NCI-H2081 treated with DMSO at 0.1 percent for 48 hours (cell line): Measurements from ENCODE around the gene HSPB2.
"Not testable (repeated sequence)": the region's sequence is repeated elsewhere in the genome, so short reads cannot be mapped to it uniquely, and the experiment has no call there.

Source experiments
- DNase-seq: peaks from one replicate; lab custom pipeline; 2025; lab: John Stamatoyannopoulos, UW

The HSPB2 gene, protein sequence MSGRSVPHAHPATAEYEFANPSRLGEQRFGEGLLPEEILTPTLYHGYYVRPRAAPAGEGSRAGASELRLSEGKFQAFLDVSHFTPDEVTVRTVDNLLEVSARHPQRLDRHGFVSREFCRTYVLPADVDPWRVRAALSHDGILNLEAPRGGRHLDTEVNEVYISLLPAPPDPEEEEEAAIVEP

GRCh38 chr11:111912535-111912934 is at the start of gene HSPB2:
HSPB2 (plus strand) TSS chr11:111912734; CDS start chr11:111912830, 96 bp downstream.
- DNase-seq: no peak

- DNase-seq: no peak
Observed at GRCh38 chr11:111870113-111870512, 42.4 kb upstream of the HSPB2 start.

GRCh38 chr11:111870522-111870885 is 42.0 kb upstream of the HSPB2 start:
- peak; percentile 7 for DNase-seq

DNA sequence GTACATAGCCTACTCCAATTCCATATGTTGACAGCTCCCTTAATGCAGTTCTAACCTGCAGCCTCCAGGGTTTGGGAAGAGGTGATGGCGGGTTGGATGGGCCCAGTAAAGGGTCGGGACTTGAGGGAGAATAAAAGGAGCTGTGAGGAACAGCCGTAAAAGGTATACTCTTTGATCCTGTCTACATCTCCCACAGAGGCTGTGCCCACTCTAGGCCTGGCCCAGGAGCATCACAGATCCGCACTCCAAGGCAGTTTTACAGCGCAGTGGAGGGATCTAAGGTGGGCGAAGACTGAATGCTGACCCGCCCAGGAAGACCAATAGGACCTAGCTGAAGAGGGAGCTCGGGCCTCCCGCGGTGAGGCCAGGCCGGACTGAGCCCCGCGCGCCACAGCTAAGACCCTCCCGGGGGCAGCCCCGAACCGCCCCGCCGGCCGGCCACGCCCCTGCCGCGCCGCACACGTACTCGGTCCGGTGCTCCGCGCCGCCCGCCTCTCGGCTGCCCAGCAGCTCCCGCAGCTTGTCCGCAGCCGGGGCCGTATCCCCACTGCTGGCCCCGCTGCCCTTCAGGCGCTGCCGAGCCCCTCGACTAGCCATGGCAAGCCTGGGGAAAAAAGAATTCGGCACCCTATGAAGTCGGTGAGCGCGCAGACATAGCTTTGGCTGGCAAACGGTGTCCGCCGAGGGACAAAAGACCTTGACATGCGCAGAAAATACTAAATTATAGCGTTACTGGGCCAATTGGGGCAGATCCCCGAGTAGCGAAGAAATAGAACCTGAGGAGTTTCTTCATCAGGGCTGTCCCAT is 41.4 kb upstream of the HSPB2 start, which contains the start of gene ALG9:
Gene ALG9 (minus strand): TSS at position 696 of the 807 bp plus-strand sequence. CDS start 99 bp downstream, at position 597.
- DNase-seq: peak; percentile 47

DNA sequence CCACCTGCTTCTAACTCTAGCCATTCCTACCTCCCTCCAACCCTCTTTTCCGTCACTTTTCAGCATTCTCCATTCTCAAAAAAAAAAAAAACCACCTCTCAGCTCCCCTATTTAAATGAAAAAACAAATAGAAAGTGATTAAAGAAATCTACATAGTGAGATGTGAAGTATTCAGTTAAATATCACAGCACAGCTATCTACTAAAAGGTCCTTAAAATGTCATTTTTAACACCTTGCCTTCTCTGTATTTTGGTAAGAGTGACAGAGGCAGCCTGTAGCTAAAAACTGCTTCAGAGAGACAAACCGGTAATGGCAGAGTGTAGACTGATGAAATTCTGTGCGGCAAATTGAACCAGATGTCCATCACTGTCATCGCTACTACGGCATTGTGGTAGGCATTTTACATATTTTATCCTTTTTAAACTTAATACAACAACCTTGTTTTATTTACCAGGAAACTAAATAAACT is 40.8 kb upstream of the HSPB2 start:
- no peak for DNase-seq

DNA sequence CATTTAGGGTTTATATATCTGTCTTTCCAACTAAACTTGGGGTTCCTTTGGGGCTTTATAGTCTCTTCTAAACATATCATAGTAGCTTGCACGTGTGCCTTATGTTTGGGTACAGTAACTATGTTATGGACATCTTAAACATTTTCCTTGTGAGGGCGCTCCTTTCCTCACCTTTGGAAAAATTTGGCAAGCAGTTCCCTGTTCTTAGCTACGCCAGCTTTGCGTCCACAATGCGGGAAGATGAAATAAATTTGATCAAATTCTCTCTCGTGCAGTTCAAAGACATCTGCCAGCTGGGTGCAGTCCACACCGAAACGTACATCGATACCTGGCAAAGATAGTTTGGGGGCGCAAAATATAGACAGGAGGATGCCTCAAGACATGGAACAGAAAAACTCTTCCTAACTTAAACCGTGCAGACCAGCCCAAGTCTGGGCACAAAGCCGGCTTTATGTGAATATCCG is 34.1 kb upstream of the HSPB2 start:
- no peak for DNase-seq

DNA sequence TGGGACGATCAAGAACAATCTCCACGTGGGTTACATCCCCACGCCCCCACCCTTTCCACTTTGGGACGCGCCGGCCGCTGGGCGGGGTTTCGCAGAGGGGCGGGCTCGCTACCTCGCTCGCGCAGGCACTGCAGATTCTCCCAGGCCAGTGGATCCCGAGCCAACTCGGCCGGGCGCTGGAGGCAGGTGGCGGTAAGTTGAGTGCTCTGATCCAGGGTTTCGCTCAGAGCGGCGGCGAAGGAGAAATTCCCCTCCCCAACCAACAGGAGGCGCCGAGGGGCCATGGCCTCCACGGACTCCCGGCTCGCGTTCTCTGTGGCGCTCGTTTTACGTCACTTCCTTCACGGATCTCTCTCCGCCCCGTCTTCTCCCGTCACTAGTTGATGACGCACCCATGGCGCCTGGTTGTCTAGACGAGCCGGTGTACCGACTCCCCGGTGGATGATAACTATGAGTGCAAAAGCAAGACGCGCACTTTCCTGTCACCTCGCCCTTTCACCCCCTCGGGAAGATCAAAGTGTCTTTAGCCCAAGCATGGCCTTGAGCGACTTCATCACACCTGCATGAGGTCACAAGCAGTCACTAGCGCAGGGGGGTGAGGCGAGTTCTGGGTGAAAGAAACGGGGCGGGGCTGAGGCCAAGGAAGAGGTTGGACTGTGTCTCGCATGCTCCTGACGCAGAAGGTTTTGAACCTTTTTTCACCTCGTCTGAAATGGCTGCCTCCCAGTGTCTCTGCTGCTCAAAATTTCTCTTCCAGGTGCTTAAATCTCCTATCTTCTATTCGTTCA is 33.5 kb upstream of the HSPB2 start, which contains the start of the genes CFAP68 and FDXACB1:
Gene CFAP68 (plus strand): TSS at position 693 of the 788 bp plus-strand sequence. CDS start 20 bp downstream, at position 713.
Gene FDXACB1 (minus strand): TSS at position 317 of the 788 bp plus-strand sequence. CDS start 33 bp downstream, at position 284.
- peak; percentile 94 for DNase-seq

DNA sequence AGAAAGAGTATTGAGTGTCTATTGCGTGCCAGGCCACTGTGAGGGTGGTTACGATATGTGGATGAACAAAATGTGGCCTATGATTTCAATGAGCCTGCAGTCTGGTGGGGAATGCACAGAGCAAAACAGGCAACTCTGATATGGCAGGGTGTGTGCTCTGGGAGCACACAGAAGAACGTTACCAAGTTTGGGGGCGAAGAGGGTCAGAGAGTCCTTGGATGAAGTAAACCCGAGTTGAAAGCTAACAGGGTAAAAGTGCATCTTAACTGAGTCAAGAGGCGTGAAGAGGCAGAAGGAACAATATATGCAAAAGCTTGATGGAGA is 32.9 kb upstream of the HSPB2 start:
- DNase-seq: no peak

DNA sequence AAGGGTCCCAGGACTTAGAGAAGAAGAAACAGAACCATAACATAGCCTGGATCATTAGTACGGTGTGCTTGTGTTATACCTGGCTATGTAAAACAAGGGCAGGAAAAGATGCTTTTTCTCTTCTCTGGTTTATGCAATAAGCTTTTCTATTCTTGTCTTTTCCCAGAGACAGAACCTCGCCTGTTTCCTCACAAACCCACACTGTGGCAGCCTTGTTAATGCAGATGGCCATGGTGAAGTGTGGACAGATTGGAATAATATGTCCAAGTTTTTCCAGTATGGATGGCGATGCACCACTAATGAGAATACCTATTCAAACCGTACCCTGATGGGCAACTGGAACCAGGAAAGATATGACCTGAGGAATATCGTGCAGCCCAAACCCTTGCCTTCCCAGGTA is 30.3 kb upstream of the HSPB2 start:
- no peak for DNase-seq

DNA sequence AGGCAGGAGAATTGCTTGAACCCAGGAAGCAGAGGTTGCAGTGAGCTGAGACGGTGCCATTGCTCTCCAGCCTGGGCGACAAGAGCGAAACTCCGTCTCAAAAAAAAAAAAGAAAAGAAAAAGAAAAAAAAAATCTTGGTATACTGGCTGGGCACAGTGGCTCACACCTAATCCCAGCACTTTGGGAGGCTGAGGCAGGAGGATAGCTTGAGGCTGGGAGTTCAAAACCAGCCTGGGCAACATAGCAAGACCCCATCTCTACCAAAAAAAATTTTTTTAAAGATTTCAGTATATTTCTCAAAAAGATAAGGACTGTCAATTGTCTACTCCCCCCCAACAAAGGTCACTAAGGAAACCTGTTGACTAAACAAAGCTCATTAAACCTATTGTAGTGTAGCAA is 27.5 kb upstream of the HSPB2 start:
- DNase-seq: not testable (repeated sequence)

DNA sequence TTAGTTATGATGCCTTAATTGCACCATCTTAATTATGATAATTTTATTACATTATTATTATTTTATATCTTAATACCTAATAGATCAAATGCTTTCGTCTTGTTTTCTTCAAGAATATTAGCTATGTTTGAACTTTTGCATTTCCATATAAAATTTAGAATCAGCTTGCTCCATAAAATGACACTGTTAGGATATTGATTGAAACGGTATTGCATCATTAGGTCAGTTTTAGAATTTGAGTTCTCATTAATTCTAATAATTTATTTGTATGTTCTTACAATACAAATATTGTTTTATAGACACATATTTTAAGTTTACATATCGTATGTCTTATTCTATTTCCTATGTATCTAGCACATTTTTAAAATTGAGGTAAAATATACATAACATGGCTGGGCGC is 26.5 kb upstream of the HSPB2 start:
- no peak for DNase-seq

DNA sequence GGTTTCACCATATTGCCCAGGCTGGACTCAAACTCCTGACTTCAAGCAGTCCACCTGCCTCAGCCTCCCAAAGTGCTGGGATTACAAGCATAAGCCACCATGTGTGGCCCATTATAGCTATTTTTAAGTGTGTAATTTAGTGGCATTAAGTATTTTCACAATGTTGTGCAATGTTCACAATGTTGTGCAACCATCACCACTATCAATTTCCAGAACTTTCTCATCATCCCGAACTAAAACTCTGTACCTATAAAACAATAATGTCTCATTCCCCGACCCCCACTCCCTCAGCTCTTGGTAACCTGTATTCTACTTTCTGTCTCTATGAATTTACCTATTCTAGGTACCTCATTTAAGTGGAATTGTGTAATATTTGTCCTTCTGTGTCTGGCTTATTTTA is 25.7 kb upstream of the HSPB2 start:
- no peak for DNase-seq

- DNase-seq: no peak
Observed at GRCh38 chr11:111905411-111905810, 7.1 kb upstream of the HSPB2 start.

GRCh38 chr11:111906680-111907079 is 5.9 kb upstream of the HSPB2 start:
- no peak for DNase-seq

DNA sequence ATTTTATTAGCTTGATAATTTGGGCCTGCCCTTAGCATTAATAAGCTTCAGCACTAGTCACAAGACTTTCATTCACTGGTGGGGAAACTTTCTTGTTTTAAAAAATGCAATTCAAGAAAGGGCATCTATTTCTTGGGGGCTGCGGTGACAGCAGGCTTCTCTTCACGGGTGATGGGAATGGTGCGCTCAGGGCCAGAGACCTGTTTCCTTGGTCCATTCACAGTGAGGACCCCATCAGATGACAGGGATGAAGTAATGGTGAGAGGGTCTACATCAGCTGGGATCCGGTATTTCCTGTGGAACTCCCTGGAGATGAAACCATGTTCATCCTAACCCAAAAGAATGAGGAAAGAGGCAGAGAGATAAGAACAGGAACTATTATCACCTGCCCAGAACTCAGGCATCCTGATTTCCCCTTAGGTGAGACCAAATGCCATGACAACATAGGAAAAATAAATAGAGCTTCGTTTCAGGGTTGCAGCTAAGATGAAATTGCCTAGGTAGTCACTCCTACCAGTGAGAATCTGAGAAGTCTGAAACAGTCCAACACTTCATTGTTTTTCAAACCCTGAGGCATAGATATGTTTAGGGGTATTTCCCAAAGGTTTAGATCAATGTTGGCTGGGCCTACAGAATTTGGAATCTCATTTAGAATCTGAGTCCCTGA is 3.8 kb upstream of the HSPB2 start:
- no peak for DNase-seq

DNA sequence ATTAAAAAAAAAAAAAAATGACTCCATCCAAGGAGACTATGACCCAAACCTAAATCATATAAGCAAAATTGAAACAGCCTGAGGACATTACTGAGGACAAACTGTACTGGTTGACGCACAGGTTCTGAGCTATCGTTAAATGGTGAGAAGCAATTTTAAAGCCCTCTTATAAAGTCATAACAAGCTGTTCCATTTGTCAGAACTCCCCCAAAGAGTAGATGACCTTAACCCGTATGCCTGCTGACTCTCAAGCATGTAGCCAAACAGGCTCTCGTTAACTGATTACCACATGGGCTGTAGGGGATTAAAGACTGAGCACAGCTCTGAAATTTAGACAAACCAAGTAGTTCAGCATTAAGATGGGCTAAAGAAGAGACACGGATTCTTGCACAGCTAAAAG is 3.2 kb upstream of the HSPB2 start:
- DNase-seq: no peak

DNA sequence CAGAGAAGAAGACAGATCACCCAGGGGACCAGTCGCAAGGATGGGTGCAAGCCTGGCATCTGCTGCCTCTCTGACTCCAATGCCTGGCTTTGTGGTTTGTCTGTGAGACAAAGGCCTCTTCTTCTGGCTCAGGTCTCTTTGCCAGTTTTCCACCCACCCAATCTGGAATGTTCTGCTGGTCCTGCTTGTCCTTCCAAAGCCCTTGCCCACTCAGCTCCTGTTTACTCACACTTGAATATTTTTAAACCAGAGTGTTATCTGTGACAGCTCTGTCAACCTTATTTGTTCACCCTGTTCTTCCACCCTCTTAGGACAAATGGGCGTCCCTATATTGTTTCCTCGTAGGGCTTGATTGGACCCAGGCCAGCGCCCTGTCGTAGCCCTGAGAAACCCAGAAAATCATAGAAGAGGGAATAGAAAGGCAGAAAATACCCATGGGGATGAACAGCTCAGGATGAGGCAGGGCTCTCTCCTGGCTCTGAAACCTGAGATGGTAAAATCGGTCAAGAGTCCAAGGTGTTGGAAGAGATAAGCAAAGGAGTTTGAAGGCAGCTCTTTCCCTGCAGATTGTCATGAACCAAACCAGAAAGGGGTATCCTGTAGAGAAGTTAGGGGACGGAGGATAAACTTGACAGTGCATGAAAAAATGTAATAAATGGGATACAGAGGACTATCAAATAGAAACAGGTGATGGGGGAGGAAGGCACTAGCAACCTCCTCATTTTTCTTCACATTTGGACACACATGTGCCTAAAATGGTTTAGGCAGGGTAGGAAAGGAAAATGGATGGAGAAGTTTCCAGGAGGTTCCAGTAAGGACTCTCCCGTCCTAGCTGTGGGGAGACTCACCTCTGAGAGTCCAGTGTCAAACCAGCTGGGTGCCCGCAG is 1.6 kb upstream of the HSPB2 start:
- DNase-seq: no peak

GRCh38 chr11:111911563-111912401 is 752 bp upstream of the HSPB2 start, which contains the start of gene CRYAB:
CRYAB (minus strand) TSS chr11:111911770; CDS start chr11:111911724, 46 bp downstream.
- no peak for DNase-seq

GRCh38 chr11:111913031-111913861 is 712 bp downstream of the HSPB2 start:
- DNase-seq: no peak
